ENCODE results near the gene CACNA1S. TPM values are rescaled to one million over a fixed set of nuclear protein-coding genes. Genes with fewer than 3 reads are reported as not detected.
A peak's percentile ranks its signal among the peaks of the same experiment; 100 is the strongest.

CACNA1S gene
- total and polyA plus RNA-seq, 2 of the 4 experiments (the other 2 are of a cell fraction): not detected

DNA sequence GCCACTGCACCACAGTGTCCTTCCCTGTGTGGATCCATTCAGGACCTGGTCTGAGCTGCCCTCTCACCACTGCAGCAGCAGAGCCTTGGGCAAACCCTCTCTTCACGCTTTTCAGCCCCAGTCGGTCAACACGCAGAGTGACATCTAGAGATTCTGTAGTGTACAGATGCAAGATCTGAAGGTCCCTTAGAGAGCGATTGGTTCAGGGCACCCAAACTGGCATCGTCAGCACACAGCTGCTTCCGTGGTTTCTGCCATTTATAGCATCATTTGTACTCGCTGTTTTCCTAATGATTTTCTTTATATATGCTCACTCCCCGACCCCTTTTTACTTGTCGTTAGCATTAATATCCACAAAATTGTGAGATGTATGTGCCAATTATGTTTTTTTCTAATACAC lies 16.2 kb upstream of the CACNA1S start:
- Histone ChIP-seq H4K5ac (ENCODE audit: low read depth, low read length) (no peak overlapping the region), H3K9me3 (ENCODE audit: control insufficient read depth, insufficient read depth, low read length) (no peaks in the 10 kb centered on the region), H3K9me1 (ENCODE audit: insufficient read depth, low read length) (0 out of 2 replicates have a peak, but pooled peaks cover 2% of the 10 kb centered on the region), H2AFZ (replicated peaks; ENCODE audit: low read length, poor library complexity) (peak overlapping the region; percentile 63), H3K36me3 (ENCODE audit: control insufficient read depth, insufficient read depth, low read length) (no peaks in the 10 kb centered on the region; the same call in 1 of the 2 replicates), H2BK15ac (ENCODE audit: low read depth, low read length) (no peak overlapping the region), H4K91ac (ENCODE audit: insufficient read depth, low read depth, low read length) (no peak overlapping the region), H4K8ac (ENCODE audit: low read depth in 2 of 2, low read length in 2 of 2) (no peak overlapping the region), H3K4ac (ENCODE audit: low read depth, low read length) (no peak overlapping the region), H2AK9ac (replicated peaks; ENCODE audit: low read depth, low read length, poor library complexity) (peak overlapping the region; percentile 79), H3K23ac (ENCODE audit: low read depth, low read length) (no peak overlapping the region), H3K79me1 (ENCODE audit: low read depth in 1 of 2, low read length in 2 of 2) (no peaks in the 10 kb centered on the region), H3K4me2 (ENCODE audit: low read depth, low read length) (no peak overlapping the region), H2BK5ac (ENCODE audit: low read depth, low read length, poor library complexity, severe bottlenecking) (no peak overlapping the region), H2BK20ac (ENCODE audit: low read depth, low read length) (no peak overlapping the region), H3K27me3 (ENCODE audit: control insufficient read depth, insufficient read depth, low read length) (peaks cover 24% of the 10 kb centered on the region), H2BK120ac (ENCODE audit: low read depth, low read length) (no peak overlapping the region), H3K18ac (ENCODE audit: low read depth, low read length) (no peak overlapping the region), H3K14ac (replicated peaks; ENCODE audit: low read depth, low read length) (no peak overlapping the region; the same call in 1 of the 2 replicates), H3K9ac (ENCODE audit: low read depth, low read length) (no peak overlapping the region), H2AK5ac (ENCODE audit: low read depth, low read length) (peak overlapping the region; percentile 31; the same call in 1 of the 2 replicates), H4K20me1 (ENCODE audit: insufficient read depth, low read length) (no peaks in the 10 kb centered on the region), H3K56ac (ENCODE audit: extremely low read depth, insufficient read depth, low read length) (no peak overlapping the region), H3K4me3 (ENCODE audit: insufficient read depth, low read depth, low read length) (no peak overlapping the region), H3K27ac (ENCODE audit: insufficient read depth, low read length) (no peak overlapping the region), H3K4me1 (ENCODE audit: control insufficient read depth, insufficient read depth, low read length) (peaks cover 2% of the 10 kb centered on the region; the same call in 1 of the 2 replicates)
- CTCF ChIA-PET: interaction anchor here (1.7 kb wide), 1 partner anchor 9 kb away, joined by 4 read pairs; no protein-coding TSS in a partner anchor
- TF ChIP-seq FOS (IDR thresholded peaks at IDR 0.05; ENCODE audit: low read depth, low read length) (no peak), SMC3 (IDR thresholded peaks at IDR 0.05; ENCODE audit: low read depth, low read length) (no peak), MAZ (IDR thresholded peaks at IDR 0.05; ENCODE audit: borderline replicate concordance, low read depth, low read length) (no peak), RCOR1 (IDR thresholded peaks at IDR 0.05; ENCODE audit: insufficient replicate concordance, low read length) (no peak), RFX5 (IDR thresholded peaks at IDR 0.05; ENCODE audit: low read depth, low read length) (no peak), POLR2A (IDR thresholded peaks at IDR 0.05; ENCODE audit: low read depth, low read length) (no peak), CHD1 (IDR thresholded peaks at IDR 0.05; ENCODE audit: low read depth, low read length) (no peak), BHLHE40 (IDR thresholded peaks at IDR 0.05; ENCODE audit: low read depth, low read length) (no peak)
- TF ChIP-seq, protein P1, sequence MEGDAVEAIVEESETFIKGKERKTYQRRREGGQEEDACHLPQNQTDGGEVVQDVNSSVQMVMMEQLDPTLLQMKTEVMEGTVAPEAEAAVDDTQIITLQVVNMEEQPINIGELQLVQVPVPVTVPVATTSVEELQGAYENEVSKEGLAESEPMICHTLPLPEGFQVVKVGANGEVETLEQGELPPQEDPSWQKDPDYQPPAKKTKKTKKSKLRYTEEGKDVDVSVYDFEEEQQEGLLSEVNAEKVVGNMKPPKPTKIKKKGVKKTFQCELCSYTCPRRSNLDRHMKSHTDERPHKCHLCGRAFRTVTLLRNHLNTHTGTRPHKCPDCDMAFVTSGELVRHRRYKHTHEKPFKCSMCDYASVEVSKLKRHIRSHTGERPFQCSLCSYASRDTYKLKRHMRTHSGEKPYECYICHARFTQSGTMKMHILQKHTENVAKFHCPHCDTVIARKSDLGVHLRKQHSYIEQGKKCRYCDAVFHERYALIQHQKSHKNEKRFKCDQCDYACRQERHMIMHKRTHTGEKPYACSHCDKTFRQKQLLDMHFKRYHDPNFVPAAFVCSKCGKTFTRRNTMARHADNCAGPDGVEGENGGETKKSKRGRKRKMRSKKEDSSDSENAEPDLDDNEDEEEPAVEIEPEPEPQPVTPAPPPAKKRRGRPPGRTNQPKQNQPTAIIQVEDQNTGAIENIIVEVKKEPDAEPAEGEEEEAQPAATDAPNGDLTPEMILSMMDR (conservative IDR thresholded peaks at IDR 0.05; ENCODE audit: low read depth, low read length): no peak
- TF ChIP-seq, protein P2, sequence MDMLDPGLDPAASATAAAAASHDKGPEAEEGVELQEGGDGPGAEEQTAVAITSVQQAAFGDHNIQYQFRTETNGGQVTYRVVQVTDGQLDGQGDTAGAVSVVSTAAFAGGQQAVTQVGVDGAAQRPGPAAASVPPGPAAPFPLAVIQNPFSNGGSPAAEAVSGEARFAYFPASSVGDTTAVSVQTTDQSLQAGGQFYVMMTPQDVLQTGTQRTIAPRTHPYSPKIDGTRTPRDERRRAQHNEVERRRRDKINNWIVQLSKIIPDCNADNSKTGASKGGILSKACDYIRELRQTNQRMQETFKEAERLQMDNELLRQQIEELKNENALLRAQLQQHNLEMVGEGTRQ (IDR thresholded peaks at IDR 0.05; ENCODE audit: low read depth, low read length): no peak
- intact Hi-C loops (cut with micrococcal nuclease) (no loop called here), in situ Hi-C loops (cut with MboI; ENCODE audit: low sequenced_read_pairs) (no loop called here), dilution Hi-C loops (cut with HindIII; ENCODE audit: low sequenced_read_pairs, unreplicated experiment) (no loop called here)
- WGBS, 2 experiments (ENCODE audit: extremely low coverage in 2 of 2, insufficient read length in 1 of 2): no CpG with 5 or more reads among the region's 9 CpGs
- no peak for DNase-seq
- POLR2A ChIA-PET (ENCODE audit: unreplicated experiment): no interaction called here
- no TSS peak for BruUV-seq (replicated peaks)
- no peak for ATAC-seq (ENCODE audit: low read depth)

Data from IMR-90 (cell line).